HG02973 (cell line): ENCODE measurements around the gene TNFSF18.
"Not testable (repeated sequence)": the region's sequence is repeated elsewhere in the genome, so short reads cannot be mapped to it uniquely, and the experiment has no call there.

Experiments used
- ATAC-seq: cut with Tn5 transposase; IDR thresholded peaks from one replicate; pipeline ENCODE4 v1.9.1; 2021; ENCODE audit warnings: moderate library complexity; ENCODE audit not compliant: unreplicated experiment

The TNFSF18 gene

GRCh38 chr1:173050865-173051264, at the start of gene TNFSF18:
Gene TNFSF18 (minus strand): TSS chr1:173050941. CDS start chr1:173050896, 45 bp downstream.
- ATAC-seq, result no peak

- ATAC-seq, result no peak
Observed at GRCh38 chr1:173099166-173099565, 48.4 kb upstream of the TNFSF18 start.

GRCh38 chr1:173098117-173098516, 47.4 kb upstream of the TNFSF18 start:
- ATAC-seq, result no peak

- no peak for ATAC-seq
Observed at GRCh38 chr1:173097001-173097400, 46.3 kb upstream of the TNFSF18 start.

- ATAC-seq, result no peak
Observed at GRCh38 chr1:173095632-173096031, 44.9 kb upstream of the TNFSF18 start.

GRCh38 chr1:173094541-173094940, 43.8 kb upstream of the TNFSF18 start:
- ATAC-seq, result no peak

- ATAC-seq, result no peak
Observed at GRCh38 chr1:173093691-173094445, 43.1 kb upstream of the TNFSF18 start.

GRCh38 chr1:173084292-173084691, 33.6 kb upstream of the TNFSF18 start:
- no peak for ATAC-seq

GRCh38 chr1:173082913-173083312, 32.2 kb upstream of the TNFSF18 start:
- no peak for ATAC-seq

- not testable (repeated sequence) for ATAC-seq
Observed at GRCh38 chr1:173074217-173074616, 23.5 kb upstream of the TNFSF18 start.

GRCh38 chr1:173064011-173064410, 13.3 kb upstream of the TNFSF18 start:
- no peak for ATAC-seq

- no peak for ATAC-seq
Observed at GRCh38 chr1:173063171-173063570, 12.4 kb upstream of the TNFSF18 start.

- no peak for ATAC-seq
Observed at GRCh38 chr1:173062150-173062938, 11.6 kb upstream of the TNFSF18 start.

GRCh38 chr1:173058556-173058955, 7.8 kb upstream of the TNFSF18 start:
- no peak for ATAC-seq

GRCh38 chr1:173057984-173058383, 7.2 kb upstream of the TNFSF18 start:
- ATAC-seq, result no peak

GRCh38 chr1:173056365-173056764, 5.6 kb upstream of the TNFSF18 start:
- no peak for ATAC-seq

GRCh38 chr1:173052681-173053196, 2.0 kb upstream of the TNFSF18 start:
- ATAC-seq, result no peak

GRCh38 chr1:173049322-173049633, 1.5 kb downstream of the TNFSF18 start:
- ATAC-seq, result no peak

- ATAC-seq, result no peak
Observed at GRCh38 chr1:173048621-173049321, 2.0 kb downstream of the TNFSF18 start.

GRCh38 chr1:173044656-173045055, 6.1 kb downstream of the TNFSF18 start:
- ATAC-seq, result no peak

- no peak for ATAC-seq
Observed at GRCh38 chr1:173043253-173043652, 7.5 kb downstream of the TNFSF18 start.

- ATAC-seq, result no peak
Observed at GRCh38 chr1:173042806-173043205, 7.9 kb downstream of the TNFSF18 start.
